Glomerular visceral epithelial cell (primary cell): ENCODE data around the gene MX2.

Experiments used
- DNase-seq: peaks from one replicate; pipeline ENCODE4 v3.0.0-alpha.2; 2016; ENCODE audit errors: extremely low spot score

The MX2 gene

GRCh38 chr21:41433566-41433965 lies 71.7 kb downstream of the MX2 start:
- DNase-seq: no peak

GRCh38 chr21:41435706-41436105 lies 73.9 kb downstream of the MX2 start:
- no peak for DNase-seq

DNA sequence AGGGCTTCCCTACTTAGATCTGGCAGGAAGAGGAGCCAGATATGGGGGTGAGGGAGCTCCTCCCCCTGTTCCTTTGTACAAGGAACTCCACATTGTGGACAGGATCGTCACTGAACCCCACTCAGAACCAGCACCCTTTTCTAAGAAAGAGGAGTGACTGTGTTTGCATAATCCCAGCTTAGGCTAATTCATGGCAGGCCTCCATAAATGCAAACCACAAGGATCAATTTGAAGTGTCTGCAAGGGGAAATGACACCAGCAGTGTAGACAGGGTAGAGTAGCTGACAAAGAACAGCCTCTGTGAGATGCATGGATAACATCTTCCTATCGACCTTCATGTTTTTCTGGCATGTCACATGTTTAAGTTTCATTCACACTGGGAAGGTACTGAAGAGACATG lies 75.9 kb downstream of the MX2 start:
- no peak for DNase-seq

GRCh38 chr21:41438425-41439113 lies 76.7 kb downstream of the MX2 start:
- DNase-seq: no peak

DNA sequence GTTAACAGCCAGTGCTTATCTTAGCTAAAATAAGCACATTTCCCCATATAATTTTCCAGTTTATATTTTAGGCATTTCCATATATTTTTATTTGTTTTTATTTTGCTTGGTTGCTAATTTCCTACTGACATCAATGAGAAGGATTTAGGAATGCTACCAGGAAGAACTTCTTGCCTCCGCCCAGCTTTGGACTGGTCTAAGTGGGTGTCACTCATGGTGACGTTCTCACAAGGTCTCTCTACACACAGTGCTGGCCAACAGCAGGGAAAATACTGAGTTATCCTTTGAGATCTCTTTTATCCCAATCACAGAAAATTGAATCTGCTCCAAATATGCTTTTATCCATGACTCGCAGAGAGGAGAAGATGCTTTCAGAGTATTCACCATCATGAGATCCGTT lies 77.4 kb downstream of the MX2 start:
- DNase-seq: no peak

GRCh38 chr21:41441546-41441945 lies 79.7 kb downstream of the MX2 start:
- DNase-seq: no peak

DNA sequence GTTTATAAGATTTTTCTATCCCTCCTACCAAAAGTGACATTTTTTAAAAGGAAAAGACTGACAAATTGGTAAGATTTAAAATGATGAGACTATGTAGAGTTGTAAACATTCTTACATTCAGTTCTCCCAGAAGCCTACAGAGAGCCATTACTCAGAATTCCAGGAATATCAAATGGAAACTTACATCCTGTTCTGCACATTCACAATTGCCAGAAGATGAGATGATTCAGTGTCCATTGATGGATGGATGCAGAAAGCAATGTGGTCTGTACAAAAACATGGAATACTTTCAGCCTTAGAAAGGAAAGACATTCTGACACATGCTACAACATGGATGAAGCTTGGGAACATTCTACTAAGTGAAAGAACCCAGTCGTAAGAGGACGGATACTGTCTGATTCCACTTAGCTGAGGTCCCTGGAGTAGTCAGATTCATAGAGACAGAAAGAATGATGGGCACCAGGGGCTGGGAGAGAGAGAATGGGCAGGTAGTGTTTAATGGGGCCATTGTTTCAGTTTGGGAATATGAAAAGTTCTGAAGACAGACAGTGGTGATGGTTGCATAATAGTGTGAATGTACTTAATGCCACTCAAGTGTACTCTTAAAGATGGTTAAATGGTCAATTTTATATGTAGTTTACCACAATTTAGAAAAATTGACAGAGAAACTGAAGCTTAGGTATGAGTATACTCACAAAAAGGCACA lies 80.8 kb downstream of the MX2 start:
- no peak for DNase-seq

DNA sequence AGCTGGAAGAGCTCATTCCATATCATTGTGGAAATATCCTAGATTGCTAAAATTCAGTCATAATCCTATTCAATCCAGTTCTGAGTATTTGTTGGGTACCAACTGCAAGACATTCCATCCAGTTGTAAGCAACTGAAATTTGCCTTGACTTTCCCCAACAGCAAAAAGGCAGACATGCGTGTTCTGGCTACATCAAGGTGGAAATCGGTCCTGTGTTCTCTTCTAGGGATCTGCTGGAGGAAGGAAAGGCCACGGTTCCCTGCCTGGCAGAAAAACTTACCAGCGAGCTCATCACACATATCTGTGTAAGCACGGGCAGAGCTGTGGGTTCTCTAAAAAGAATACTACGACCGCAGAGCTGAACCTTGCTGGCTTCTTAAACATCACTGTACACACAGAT lies 81.7 kb downstream of the MX2 start:
- DNase-seq: no peak

DNA sequence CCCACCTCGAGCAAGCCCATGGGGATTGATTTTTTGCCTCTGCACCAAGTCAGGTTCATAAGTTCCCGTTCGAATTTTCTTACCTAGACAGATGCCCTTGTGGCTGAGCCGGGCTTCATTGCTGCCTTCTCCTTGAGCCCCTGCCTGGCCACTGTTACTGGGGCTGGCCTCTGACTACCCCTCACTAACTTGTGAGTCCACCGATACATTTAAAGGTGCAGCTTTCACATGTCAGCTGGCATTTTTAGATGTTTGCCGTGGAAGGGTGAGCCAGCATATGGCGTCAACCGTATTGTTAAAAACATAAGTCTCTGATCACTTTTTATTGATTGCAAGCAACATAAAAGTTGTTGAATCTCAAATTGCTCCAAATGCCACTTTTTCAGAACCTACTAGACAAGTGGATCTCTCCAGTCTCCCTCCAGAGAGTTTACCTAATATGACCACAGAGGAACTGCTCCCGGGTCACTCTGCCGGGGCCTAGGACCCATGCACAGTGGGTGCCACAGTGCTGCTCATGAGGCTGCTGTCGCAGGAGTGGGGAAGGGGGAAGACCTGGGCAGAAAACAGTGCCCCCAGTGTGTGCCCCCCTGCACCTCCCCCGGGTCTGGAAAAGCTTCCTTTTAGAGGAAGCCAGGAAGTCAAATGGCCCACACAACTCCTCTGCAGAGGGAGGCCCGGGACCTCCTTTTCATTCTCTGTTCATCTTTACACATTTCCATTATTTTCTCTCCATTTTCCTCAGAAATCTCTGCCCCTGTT lies 83.1 kb downstream of the MX2 start:
- DNase-seq: no peak

DNA sequence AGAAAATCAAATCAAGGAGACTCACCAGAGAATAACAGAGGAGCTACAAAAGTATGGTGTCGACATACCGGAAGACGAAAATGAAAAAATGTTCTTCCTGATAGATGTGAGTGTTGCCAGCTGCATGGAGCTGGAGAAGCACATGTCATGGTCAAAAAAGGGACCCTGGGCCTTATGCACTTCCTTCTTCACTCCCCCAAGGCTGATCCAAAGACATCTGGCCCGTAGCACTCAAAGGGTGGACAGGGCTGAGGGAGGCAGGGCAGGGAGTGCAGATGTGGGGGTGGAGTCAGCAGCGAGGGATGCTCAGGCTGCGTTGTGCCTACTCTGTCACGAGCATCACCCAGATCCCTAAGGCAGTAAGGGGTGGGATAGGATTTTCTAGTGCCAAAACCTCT lies 83.6 kb downstream of the MX2 start:
- DNase-seq: no peak

GRCh38 chr21:41446586-41446985 lies 84.8 kb downstream of the MX2 start:
- DNase-seq: no peak

DNA sequence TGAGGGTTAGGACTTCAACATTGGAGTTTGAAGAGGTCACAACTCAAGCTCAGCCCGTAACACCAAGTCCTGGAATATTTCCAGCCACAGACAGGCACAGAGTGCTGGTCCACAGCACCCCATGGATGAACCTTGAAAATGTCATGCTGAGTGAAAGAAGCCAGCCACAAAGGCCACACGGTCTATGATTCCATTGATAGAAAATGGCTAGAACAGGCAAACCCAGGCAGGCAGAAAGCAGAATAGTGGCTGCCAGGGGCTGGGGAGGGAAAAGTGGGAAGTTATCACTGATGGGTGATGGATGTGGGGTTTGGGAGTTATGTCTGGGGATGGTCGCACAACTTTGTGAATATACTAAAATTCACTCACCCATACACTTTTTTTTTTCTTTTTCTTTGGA lies 85.5 kb downstream of the MX2 start:
- DNase-seq: no peak

GRCh38 chr21:41449613-41450012 lies 87.8 kb downstream of the MX2 start:
- DNase-seq: no peak

DNA sequence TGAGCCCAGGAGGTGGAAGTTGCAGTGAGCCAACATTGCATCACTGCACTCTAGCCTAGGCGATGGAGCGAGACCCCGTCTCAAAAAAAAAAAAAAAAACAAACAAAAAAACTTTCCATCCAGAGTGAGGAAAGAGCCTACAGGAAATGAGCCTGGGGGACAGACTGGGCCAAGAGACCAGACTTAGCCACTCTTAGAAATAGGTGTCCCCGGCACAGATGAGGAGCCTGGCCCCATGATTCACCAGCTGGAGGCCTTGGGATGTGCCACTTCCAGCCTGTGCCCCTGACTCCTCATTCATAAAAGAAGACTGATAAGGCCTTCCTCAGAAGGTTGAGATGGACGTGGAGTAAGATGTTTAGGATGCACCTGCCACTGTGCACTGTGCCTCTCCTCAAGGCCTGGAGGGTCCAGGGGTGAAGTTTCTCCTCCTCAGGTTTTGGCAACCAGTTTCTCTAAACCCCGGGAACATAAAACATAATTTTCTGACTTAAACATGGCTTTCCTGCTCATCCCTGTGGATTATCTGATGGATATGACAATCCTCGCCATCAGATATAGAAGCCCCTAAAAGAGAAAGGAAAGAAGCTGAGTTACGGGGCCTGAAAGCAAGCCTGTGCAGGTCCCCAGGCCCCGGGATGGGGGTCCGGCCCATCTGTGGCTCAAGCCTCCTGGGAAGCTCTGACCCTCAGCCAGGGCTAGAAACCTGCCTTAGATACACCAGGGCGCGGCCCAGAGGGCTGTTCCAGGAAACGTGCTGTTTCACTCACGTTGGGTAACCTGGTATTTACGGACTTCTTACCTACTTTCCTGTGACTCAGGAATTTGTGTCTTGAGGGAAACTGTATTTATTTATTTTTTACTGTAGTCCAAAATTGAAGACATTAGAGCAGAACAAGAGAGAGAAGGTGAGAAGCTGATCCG lies 90.2 kb downstream of the MX2 start:
- no peak for DNase-seq

- no peak for DNase-seq
Observed at GRCh38 chr21:41453198-41453597, 91.4 kb downstream of the MX2 start.

- DNase-seq: no peak
Observed at GRCh38 chr21:41453761-41454160, 91.9 kb downstream of the MX2 start.

GRCh38 chr21:41458121-41458520 lies 96.3 kb downstream of the MX2 start:
- no peak for DNase-seq

DNA sequence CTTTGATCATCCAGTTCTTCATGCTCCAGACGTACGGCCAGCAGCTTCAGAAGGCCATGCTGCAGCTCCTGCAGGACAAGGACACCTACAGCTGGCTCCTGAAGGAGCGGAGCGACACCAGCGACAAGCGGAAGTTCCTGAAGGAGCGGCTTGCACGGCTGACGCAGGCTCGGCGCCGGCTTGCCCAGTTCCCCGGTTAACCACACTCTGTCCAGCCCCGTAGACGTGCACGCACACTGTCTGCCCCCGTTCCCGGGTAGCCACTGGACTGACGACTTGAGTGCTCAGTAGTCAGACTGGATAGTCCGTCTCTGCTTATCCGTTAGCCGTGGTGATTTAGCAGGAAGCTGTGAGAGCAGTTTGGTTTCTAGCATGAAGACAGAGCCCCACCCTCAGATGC lies 96.7 kb downstream of the MX2 start:
- DNase-seq: no peak
